Neural cell (in vitro differentiated cells): ENCODE results near the gene DLG2.

Experiments used
- CTCF ChIP-seq: fragments of 450-650 bp; IDR thresholded peaks from 2 replicates; pipeline ENCODE4 v1.5.1; 2014; ENCODE audit warnings: antibody characterized with exemption, mild to moderate bottlenecking, moderate library complexity; ENCODE audit not compliant: poor library complexity, severe bottlenecking
- EP300 ChIP-seq: fragments of 450-650 bp; conservative IDR thresholded peaks from 2 replicates; pipeline ENCODE4 v1.6.1; 2014; ENCODE audit warnings: antibody characterized with exemption, mild to moderate bottlenecking, moderate library complexity; ENCODE audit not compliant: poor library complexity, severe bottlenecking
- EZH2 ChIP-seq: fragments of 200-600, 300-800 bp; shearing (Covaris generic), sonication (generic); IDR thresholded peaks from 2 replicates; pipeline ENCODE4 v1.6.1; 2014; ENCODE audit warnings: antibody characterized with exemption, low read length, borderline replicate concordance, mild to moderate bottlenecking; ENCODE audit not compliant: insufficient read depth, poor library complexity, severe bottlenecking
- POLR2AphosphoS5 ChIP-seq: IDR thresholded peaks from 2 replicates; pipeline ENCODE4 v1.6.1; 2012
- RAD21 ChIP-seq: fragments of 450-650 bp; conservative IDR thresholded peaks from 2 replicates; pipeline ENCODE4 v1.6.1; 2014; ENCODE audit warnings: antibody characterized with exemption, mild to moderate bottlenecking, moderate library complexity
- SMC3 ChIP-seq: fragments of 450-650 bp; conservative IDR thresholded peaks from 2 replicates; pipeline ENCODE4 v1.6.1; 2014; ENCODE audit warnings: antibody characterized with exemption, mild to moderate bottlenecking, moderate library complexity; ENCODE audit not compliant: poor library complexity

- TF ChIP-seq CTCF = no peak
- TF ChIP-seq SMC3 = no peak
- TF ChIP-seq EP300 = no peak
- TF ChIP-seq RAD21 = no peak
- TF ChIP-seq EZH2 = no peak
- no peak for TF ChIP-seq POLR2AphosphoS5
Observed at GRCh38 chr11:83694191-83694910, 1932.8 kb downstream of the DLG2 start.
